LoVo (cell line): ENCODE data around the gene C6orf58.
"Not testable (repeated sequence)": the region's sequence is repeated elsewhere in the genome, so short reads cannot be mapped to it uniquely, and the experiment has no call there.

Experiments used
- DNase-seq: peaks from one replicate; pipeline ENCODE4 v3.0.0-alpha.2; 2016; ENCODE audit warnings: low spot score

Gene C6orf58

DNA sequence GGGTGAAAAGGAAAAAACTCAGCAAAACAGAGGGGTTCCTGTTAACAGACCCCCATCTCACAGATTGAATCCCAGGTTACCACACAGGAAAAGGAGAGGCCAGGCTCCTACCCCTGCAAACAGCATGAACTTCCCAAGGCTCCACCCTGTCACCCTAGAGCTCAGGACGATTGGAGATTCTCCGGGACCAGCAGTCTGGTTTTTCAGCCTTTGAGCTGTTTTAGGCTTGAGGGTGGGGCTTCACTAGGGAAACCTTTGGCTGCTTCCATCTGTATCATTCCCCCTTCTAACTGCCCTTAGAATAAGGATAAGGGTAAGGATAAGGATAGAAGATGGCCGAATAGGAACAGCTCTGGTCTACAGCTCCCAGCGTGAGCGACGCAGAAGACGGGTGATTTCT lies 16.0 kb downstream of the C6orf58 start:
- no peak for DNase-seq

DNA sequence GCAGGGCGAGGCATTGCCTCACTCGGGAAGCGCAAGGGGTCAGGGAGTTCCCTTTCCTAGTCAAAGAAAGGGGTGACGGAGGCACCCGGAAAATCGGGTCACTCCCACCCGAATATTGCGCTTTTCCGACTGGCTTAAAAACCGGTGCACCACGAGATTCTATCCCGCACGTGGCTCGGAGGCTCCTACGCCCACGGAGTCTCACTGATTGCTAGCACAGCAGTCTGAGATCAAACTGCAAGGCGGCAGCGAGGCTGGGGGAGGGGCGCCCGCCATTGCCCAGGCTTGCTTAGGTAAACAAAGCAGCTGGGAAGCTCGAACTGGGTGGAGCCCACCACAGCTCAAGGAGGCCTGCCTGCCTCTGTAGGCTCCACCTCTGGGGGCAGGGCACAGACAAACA lies 16.5 kb downstream of the C6orf58 start:
- not testable (repeated sequence) for DNase-seq

DNA sequence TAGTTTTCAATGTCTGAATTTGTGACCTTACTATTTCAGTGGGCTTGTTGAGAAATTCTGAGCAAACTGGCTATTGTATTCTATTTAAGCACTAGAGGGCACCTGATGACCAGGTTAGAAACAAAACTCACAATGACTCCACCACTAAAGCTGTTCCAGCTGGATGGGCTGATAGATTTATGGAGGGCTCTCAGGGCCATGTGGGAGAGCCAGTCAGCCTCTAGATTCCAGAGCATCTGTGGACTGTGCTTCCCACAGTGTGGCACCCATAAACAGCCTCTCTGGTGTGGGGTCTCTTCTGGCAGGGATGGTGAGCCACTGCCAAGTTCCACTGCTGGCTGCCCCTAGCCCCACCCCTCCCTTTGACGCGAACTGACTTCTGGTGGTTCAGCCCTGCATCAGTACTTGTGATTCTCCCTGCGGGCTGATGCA lies 29.2 kb downstream of the C6orf58 start:
- DNase-seq, result peak; percentile 7

DNA sequence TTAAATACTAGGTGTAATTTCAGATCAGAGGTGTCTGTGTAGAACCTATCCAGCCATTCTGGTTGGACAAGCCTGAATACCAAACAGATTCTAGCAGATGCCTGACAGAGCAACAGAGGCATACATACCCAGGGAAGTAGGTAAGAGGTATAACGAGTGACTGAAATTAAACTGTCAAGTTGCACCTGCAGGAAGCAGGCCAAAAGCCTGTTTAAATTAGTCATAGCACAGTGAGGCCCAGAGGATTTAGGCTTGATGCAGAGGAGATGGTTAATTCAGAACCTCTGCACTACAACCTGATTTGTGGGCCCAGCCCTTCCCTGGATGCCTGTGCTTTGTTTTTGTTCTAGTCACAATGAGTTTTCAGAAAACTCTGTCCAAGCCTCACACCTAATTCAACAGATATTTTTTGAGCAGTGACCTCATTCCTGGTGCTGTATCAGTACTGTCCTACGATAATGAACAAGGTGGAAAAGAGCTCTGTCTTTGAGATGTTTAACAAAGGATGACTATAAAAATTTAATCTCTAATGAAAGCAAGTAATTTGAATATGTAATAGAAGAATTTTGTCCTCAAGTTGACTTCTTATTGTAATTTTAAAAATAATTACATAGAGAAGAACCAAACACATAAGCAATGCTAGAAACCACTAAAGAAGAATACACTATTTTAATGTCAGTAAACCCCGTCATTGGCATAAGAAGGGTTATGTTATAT lies 31.7 kb downstream of the C6orf58 start:
- DNase-seq, result no peak

DNA sequence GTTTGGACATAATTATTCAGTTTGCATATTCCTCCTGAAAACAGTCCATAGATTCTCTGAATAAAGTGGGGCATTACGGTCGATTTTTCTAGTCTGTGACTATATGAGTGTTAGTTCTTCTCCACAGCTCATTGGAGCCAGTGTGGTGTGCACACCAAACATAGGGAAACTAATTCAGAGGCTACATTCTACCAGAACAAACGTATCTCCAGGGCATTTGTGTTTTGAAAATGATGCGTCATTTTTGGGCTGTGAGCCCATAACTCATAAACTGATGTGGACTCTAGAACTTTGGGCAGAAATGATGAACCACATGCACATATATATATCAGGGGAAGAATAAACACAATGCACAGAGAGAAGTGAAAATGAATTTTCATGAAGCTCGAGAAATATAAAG lies 41.8 kb downstream of the C6orf58 start:
- no peak for DNase-seq

DNA sequence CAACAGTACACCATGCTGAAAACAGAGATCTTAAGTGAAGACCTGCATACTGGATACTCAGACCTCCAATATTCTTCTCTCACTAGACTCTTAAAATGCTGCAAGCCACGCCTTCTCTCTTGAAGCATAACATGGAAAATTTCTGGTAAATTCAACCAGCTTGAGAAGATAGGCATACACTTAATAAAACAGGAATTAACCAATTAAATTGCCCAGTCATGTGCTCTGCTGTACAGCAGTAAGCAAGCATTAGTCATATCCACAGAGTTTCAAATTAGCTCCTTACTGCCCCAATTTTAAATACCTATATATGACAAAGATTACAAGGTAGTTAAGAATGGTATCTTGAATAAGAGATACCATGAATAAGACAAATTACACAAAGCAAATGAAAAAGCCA lies 53.8 kb downstream of the C6orf58 start:
- DNase-seq, result no peak

DNA sequence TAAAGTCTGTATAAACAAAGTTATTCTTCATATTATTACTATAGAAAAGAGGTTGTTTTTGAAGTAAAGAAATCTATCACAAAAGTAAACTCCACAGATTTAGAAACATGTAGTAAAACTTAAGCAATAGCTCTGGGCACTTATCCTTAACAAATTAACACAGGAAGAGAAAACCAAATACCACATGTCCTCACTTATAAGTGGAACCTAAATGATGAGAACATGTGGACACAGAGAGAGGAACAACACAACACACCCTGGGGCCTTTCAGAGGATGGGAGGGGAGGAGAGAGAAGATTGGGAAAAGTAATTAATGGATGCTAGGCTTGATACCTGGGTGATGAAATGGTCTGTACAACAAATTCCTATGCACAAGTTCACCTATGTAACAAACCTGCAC lies 57.2 kb downstream of the C6orf58 start:
- DNase-seq, result no peak

DNA sequence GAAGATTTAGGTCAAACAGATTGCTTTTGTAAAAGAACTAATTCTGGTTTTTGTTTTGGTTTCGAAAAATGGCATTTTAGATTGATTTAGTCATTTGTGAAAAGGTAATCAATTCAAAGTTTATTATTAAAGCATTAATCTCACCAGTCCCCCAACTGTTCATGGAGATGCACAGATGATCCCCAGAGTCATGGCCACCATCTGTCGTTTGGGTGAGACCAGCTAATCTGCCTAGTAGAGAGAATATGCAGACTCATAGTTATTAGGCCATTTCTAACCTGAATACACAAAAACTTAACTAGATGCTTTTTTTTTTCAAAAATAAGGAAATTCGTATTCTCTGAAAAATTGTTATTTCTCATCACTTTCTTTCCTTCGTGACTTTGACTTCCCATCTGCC lies 58.1 kb downstream of the C6orf58 start:
- DNase-seq, result no peak

DNA sequence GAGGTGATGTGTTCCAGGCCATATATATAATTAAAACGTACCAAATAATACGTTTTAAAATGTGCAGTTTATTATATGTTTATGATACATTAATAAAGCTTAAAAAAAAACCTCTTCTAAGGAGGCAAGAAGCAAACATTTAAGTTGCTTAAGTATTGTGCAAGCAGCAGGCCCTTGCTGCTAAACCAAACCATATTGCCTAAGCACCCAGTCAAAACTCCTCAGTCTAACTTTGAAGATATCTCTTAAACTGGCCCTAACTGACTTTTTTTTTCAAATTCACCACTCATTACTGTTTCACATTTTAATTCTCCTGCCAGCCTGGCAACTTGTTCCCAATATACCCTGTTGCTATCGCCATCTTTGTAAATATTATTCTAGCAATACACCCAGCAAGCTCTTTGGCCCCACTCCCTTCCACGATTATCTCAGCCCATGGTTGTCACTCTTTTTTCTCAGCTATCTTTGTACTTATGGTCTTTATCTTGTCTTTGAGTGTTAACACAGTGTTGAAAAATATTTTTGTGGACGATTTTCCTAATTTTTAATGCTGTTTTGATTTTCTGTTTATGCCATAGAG lies 60.9 kb downstream of the C6orf58 start:
- no peak for DNase-seq
